Measurements from ENCODE around the gene ADAMTS20. TPM values are rescaled to one million over a fixed set of nuclear protein-coding genes. Genes with fewer than 3 reads are reported as not detected.

Gene ADAMTS20
- total RNA-seq, 4 donors from 2014 or later, result not detected

GRCh38 chr12:43312991-43313505 is 239.0 kb downstream of the ADAMTS20 start:
- TF ChIP-seq CTCF (IDR thresholded peaks at IDR 0.05) (no peak), POLR2A (IDR thresholded peaks at IDR 0.05) (no peak)
- WGBS, 2 donors, result 74 to 76% methylated on average over 4 of the region's 4 CpGs
- intact Hi-C loops (cut with DNase I), result no loop called here
- Histone ChIP-seq H3K4me3 (no peak overlapping the region), H3K4me1 (no peaks in the 10 kb centered on the region), H3K27me3 (no peaks in the 10 kb centered on the region), H3K9me3 (no peaks in the 10 kb centered on the region), H3K36me3 (no peaks in the 10 kb centered on the region), H3K27ac (no peak overlapping the region)
- DNase-seq, result no peak

GRCh38 chr12:43310596-43310995 is 241.4 kb downstream of the ADAMTS20 start:
- intact Hi-C loops (cut with DNase I), result no loop called here

GRCh38 chr12:43309959-43310358 is 242.0 kb downstream of the ADAMTS20 start:
- 83 to 89% methylated on average over 3 of the region's 3 CpGs for WGBS, 2 donors
- no peaks in the 10 kb centered on the region for H3K27me3 ChIP-seq
- H3K9me3 ChIP-seq, result no peaks in the 10 kb centered on the region
- DNase-seq, result no peak
- H3K4me1 ChIP-seq, result no peaks in the 10 kb centered on the region
- no peak overlapping the region for H3K4me3 ChIP-seq
- H3K36me3 ChIP-seq, result no peaks in the 10 kb centered on the region
- intact Hi-C loops (cut with DNase I), result no loop called here
- TF ChIP-seq POLR2A (IDR thresholded peaks at IDR 0.05), result no peak
- no peak for TF ChIP-seq CTCF (IDR thresholded peaks at IDR 0.05)
- H3K27ac ChIP-seq, result no peak overlapping the region

More at GRCh38 chr12:43310596-43310995, 241.4 kb downstream of the ADAMTS20 start:
- Histone ChIP-seq H3K4me1 (no peaks in the 10 kb centered on the region), H3K27ac (no peak overlapping the region), H3K36me3 (no peaks in the 10 kb centered on the region), H3K4me3 (no peak overlapping the region), H3K9me3 (no peaks in the 10 kb centered on the region), H3K27me3 (no peaks in the 10 kb centered on the region)
- DNase-seq, result no peak
- no peak for TF ChIP-seq CTCF (IDR thresholded peaks at IDR 0.05)

GRCh38 chr12:43308776-43309175 is 243.2 kb downstream of the ADAMTS20 start:
- DNase-seq, result no peak
- 97 to 100% methylated on average over 3 of the region's 3 CpGs for WGBS, 2 donors
- Histone ChIP-seq H3K4me3 (no peak overlapping the region), H3K9me3 (no peaks in the 10 kb centered on the region), H3K36me3 (no peaks in the 10 kb centered on the region), H3K27ac (no peak overlapping the region), H3K27me3 (no peaks in the 10 kb centered on the region), H3K4me1 (no peaks in the 10 kb centered on the region)
- no peak for TF ChIP-seq POLR2A (IDR thresholded peaks at IDR 0.05)
- no peak for TF ChIP-seq CTCF (IDR thresholded peaks at IDR 0.05)
- intact Hi-C loops (cut with DNase I), result no loop called here

GRCh38 chr12:43307126-43307525 is 244.9 kb downstream of the ADAMTS20 start:
- H3K27ac ChIP-seq, result no peak overlapping the region
- intact Hi-C loops (cut with DNase I), result no loop called here
- no peaks in the 10 kb centered on the region for H3K27me3 ChIP-seq
- no peak overlapping the region for H3K4me3 ChIP-seq
- 49 to 74% methylated on average over 2 of the region's 2 CpGs for WGBS, 2 donors
- no peaks in the 10 kb centered on the region for H3K36me3 ChIP-seq
- H3K9me3 ChIP-seq, result no peaks in the 10 kb centered on the region
- H3K4me1 ChIP-seq, result no peaks in the 10 kb centered on the region
- TF ChIP-seq POLR2A (IDR thresholded peaks at IDR 0.05) (no peak), CTCF (IDR thresholded peaks at IDR 0.05) (no peak)
- no peak for DNase-seq

Data from esophagus squamous epithelium (tissue), 5 donors.